Ishikawa (cell line): ENCODE measurements around the gene NUP153.

Experiments
- CEBPB ChIP-seq: IDR thresholded peaks from 2 replicates; pipeline ENCODE4 v1.6.1; 2012
- CREB1 ChIP-seq: IDR thresholded peaks from 2 replicates; pipeline ENCODE4 v1.6.1; 2012; ENCODE audit warnings: low read depth
- EGR1 ChIP-seq: IDR thresholded peaks from 2 replicates; pipeline ENCODE4 v1.6.1; 2012
- EP300 ChIP-seq: IDR thresholded peaks from 2 replicates; pipeline ENCODE4 v1.6.1; 2012; ENCODE audit warnings: borderline replicate concordance
- FOXM1 ChIP-seq: IDR thresholded peaks from 2 replicates; pipeline ENCODE4 v1.6.1; 2012; ENCODE audit warnings: low read depth, borderline replicate concordance
- NFIC ChIP-seq: IDR thresholded peaks from 2 replicates; pipeline ENCODE4 v1.6.1; 2012
- RAD21 ChIP-seq: IDR thresholded peaks from 2 replicates; pipeline ENCODE4 v1.6.1; 2012; ENCODE audit warnings: low read depth
- TAF1 ChIP-seq: IDR thresholded peaks from 2 replicates; pipeline ENCODE4 v1.6.1; 2012; ENCODE audit warnings: low read depth, mild to moderate bottlenecking
- TCF12 ChIP-seq: IDR thresholded peaks from 2 replicates; pipeline ENCODE4 v1.6.1; 2012; ENCODE audit warnings: low read depth
- TEAD4 ChIP-seq: IDR thresholded peaks from 2 replicates; pipeline ENCODE4 v1.6.1; 2012
- YY1 ChIP-seq: IDR thresholded peaks from 2 replicates; pipeline ENCODE4 v1.6.1; 2012; ENCODE audit warnings: low read depth
- ZBTB7A ChIP-seq: IDR thresholded peaks from 2 replicates; pipeline ENCODE4 v1.6.1; 2012; ENCODE audit warnings: low read depth
- TF ChIP-seq, protein P1 (sequence below): IDR thresholded peaks from 2 replicates; pipeline ENCODE4 v1.6.1; 2012
- TF ChIP-seq, protein P2 (sequence below): IDR thresholded peaks from 2 replicates; pipeline ENCODE4 v1.6.1; 2012; ENCODE audit warnings: low read depth, mild to moderate bottlenecking
- TF ChIP-seq, protein P3 (sequence below): IDR thresholded peaks from 2 replicates; pipeline ENCODE4 v1.6.1; 2012

Gene NUP153

DNA sequence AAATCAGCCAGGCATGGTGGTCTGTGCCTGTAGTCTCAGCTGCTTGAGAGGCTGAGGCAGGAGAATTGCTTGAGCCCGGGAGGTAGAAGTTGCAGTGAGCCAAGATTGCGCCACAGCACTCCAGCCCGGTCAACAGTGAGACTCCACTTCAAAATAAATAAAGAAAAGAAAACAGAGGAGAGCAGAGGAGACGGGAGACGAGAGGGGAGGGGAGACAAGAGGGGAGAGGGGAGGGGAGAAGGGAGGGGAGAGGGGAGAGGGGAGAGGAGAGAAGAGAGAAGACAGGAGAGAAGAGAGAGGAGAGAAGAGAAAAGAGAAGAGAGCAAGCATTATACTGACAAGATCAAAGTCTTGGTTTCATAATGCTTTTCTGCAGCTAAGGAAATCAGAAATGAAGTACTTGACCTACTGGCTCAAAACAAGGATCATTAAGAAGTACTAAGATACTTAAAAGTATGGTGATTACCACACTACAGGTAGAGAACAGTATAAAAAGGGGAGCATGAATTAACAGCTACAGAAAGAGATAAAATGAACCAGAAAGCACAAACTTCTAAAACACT is 76.1 kb downstream of the NUP153 start:
- no peak for TF ChIP-seq EGR1
- TF ChIP-seq, protein P1, sequence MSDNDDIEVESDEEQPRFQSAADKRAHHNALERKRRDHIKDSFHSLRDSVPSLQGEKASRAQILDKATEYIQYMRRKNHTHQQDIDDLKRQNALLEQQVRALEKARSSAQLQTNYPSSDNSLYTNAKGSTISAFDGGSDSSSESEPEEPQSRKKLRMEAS, result no peak
- no peak for TF ChIP-seq YY1
- no peak for TF ChIP-seq NFIC
- TF ChIP-seq, protein P2, sequence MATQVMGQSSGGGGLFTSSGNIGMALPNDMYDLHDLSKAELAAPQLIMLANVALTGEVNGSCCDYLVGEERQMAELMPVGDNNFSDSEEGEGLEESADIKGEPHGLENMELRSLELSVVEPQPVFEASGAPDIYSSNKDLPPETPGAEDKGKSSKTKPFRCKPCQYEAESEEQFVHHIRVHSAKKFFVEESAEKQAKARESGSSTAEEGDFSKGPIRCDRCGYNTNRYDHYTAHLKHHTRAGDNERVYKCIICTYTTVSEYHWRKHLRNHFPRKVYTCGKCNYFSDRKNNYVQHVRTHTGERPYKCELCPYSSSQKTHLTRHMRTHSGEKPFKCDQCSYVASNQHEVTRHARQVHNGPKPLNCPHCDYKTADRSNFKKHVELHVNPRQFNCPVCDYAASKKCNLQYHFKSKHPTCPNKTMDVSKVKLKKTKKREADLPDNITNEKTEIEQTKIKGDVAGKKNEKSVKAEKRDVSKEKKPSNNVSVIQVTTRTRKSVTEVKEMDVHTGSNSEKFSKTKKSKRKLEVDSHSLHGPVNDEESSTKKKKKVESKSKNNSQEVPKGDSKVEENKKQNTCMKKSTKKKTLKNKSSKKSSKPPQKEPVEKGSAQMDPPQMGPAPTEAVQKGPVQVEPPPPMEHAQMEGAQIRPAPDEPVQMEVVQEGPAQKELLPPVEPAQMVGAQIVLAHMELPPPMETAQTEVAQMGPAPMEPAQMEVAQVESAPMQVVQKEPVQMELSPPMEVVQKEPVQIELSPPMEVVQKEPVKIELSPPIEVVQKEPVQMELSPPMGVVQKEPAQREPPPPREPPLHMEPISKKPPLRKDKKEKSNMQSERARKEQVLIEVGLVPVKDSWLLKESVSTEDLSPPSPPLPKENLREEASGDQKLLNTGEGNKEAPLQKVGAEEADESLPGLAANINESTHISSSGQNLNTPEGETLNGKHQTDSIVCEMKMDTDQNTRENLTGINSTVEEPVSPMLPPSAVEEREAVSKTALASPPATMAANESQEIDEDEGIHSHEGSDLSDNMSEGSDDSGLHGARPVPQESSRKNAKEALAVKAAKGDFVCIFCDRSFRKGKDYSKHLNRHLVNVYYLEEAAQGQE, result no peak
- no peak for TF ChIP-seq TAF1
- TF ChIP-seq TEAD4, result no peak
- no peak for TF ChIP-seq CEBPB
- no peak for TF ChIP-seq RAD21
- TF ChIP-seq CREB1, result no peak
- TF ChIP-seq FOXM1, result no peak
- TF ChIP-seq, protein P3, sequence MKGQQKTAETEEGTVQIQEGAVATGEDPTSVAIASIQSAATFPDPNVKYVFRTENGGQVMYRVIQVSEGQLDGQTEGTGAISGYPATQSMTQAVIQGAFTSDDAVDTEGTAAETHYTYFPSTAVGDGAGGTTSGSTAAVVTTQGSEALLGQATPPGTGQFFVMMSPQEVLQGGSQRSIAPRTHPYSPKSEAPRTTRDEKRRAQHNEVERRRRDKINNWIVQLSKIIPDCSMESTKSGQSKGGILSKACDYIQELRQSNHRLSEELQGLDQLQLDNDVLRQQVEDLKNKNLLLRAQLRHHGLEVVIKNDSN, result no peak
- no peak for TF ChIP-seq EP300
- TF ChIP-seq ZBTB7A, result no peak

DNA sequence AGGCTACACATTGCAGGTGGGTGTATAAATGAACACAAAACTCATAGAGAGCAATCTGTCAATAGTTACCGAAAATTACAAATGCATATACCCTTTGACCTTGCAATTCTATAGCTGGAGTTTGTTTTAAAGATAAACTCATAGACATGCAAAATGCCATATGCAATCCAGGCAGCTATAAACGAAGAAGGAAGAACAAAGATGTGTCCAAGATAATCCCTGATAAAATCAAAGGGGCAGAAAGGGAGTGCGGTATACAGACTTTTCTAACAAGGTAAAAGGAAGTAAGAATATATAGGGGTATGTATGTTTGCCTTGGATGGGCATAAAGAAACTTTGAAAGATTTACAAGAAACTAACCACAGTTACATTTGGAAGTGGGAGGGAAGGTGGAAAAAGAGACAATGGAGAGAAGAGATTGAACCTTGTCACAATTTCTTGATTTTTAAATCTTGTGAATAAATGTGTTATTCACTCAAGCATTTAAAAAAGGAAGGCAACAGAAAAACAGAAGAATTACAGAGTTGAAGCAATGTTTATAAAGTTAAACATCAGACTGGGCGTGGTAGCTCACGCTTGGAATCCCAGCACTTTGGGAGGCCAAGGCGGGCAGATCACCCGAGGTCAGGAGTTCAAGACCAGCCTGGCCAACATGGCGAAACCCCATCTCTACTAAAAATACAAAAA is 76.8 kb downstream of the NUP153 start:
- TF ChIP-seq TAF1 (no peak), TCF12 (no peak), FOXM1 (no peak), ZBTB7A (no peak), RAD21 (no peak), EP300 (no peak), TEAD4 (no peak)
- TF ChIP-seq, protein P2, result no peak

DNA sequence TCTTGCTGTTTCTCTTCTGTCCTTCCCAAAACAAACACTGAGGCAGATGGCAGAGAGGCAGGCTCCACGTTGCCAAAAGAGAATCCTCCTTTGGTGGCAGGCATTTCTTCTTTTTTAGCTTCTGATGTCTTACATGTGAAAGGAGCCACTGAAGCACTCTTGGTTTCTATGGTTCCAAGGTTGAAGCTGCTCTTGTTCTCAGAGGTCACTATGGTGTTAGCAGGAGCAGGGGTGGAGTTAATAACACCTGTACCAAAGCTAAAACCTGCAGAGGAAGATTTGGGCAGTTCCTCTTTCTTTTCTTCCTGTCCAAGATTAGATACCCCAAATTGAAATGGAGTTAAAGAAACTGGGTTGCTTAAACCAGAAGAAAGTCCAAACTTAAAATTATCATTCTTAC is 77.9 kb downstream of the NUP153 start:
- TF ChIP-seq YY1, result no peak
- no peak for TF ChIP-seq EP300
- TF ChIP-seq TEAD4, result no peak
- TF ChIP-seq, protein P2, result no peak
- TF ChIP-seq RAD21, result no peak
- no peak for TF ChIP-seq TCF12
- TF ChIP-seq CREB1, result no peak

DNA sequence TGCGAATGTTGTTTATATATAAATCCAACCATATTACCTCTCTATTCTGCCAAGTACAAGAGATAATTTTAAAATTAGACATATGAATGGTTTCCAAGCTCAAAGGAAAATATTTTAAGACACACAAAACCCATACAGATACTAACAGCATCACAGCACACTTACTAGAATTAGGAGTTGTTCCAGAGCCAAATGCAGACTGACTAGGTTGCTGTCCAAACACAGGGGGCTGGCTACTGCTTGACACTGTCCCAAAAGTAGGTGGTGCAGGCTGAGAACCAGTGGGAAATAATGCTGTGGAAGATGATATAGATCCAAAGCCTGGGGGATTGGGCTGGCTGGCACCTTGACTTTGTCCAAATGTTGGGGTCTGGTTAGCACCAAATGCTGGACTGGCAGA is 82.3 kb downstream of the NUP153 start:
- TF ChIP-seq YY1 (no peak), EP300 (no peak), TEAD4 (no peak), CREB1 (no peak), TCF12 (no peak), ZBTB7A (no peak), RAD21 (no peak), TAF1 (no peak), EGR1 (no peak), FOXM1 (no peak), CEBPB (no peak), NFIC (no peak)
- TF ChIP-seq, protein P1, result no peak
- TF ChIP-seq, protein P2, result no peak; the same call in 1 of the 2 replicates
- TF ChIP-seq, protein P3, result no peak
